Keratinocyte (primary cell): Measurements from ENCODE around the gene THOC5. TPM values are rescaled to one million over a fixed set of nuclear protein-coding genes. Genes with fewer than 3 reads are reported as not detected.

ENCODE experiments used
- DNase-seq: peaks from one replicate; pipeline ENCODE4 v3.0.0-alpha.2; 2011; ENCODE audit warnings: low read depth, missing footprints, low spot score
- FAIRE-seq: peaks from 2 replicates; lab custom pipeline; 2011; peaks lifted over from hg19 to GRCh38; lab: Jason Lieb, UNC
- H2AFZ ChIP-seq: 2 replicates; pipeline ENCODE4 v1.6.0; 2012; ENCODE audit warnings: low read length, control low read depth, inconsistent platforms; ENCODE audit not compliant: control insufficient read depth
- H3K27ac ChIP-seq: 2 replicates; pipeline ENCODE4 v1.5.1; 2011; ENCODE audit warnings: low read length; ENCODE audit not compliant: control insufficient read depth, insufficient read depth
- H3K27me3 ChIP-seq: 3 replicates; pipeline ENCODE4 v1.6.0; 2011; ENCODE audit warnings: low read length; ENCODE audit not compliant: control insufficient read depth, insufficient read depth; ENCODE audit errors: extremely low read depth
- H3K36me3 ChIP-seq, 2 experiments: 2 replicates in 1 of 2; 3 replicates in 1 of 2; pipeline ENCODE4 v1.5.1; 2011; ENCODE audit warnings: low read length in 2 of 2, mild to moderate bottlenecking in 1 of 2; ENCODE audit not compliant: control insufficient read depth in 2 of 2, insufficient read depth in 2 of 2; ENCODE audit errors: extremely low read depth in 1 of 2
- H3K4me1 ChIP-seq: 3 replicates; pipeline ENCODE4 v1.5.1; 2011; ENCODE audit warnings: low read length; ENCODE audit not compliant: control insufficient read depth, insufficient read depth; ENCODE audit errors: extremely low read depth
- H3K4me2 ChIP-seq: 3 replicates; pipeline ENCODE4 v1.6.0; 2011; ENCODE audit warnings: low read depth, low read length; ENCODE audit not compliant: control insufficient read depth, insufficient read depth; ENCODE audit errors: extremely low read depth
- H3K4me3 ChIP-seq, 3 experiments: fragments of 200-600 bp in 1 of 3; sonication (generic) in 1 of 3; 2 replicates in 2 of 3; 3 replicates in 1 of 3; pipeline ENCODE4 v1.5.1; 2011 to 2016; ENCODE audit warnings: low read length in 3 of 3, mild to moderate bottlenecking in 3 of 3, control low read depth in 2 of 3, inconsistent platforms in 1 of 3, low read depth in 1 of 3, mixed read lengths in 1 of 3, mixed run types in 1 of 3, moderate library complexity in 1 of 3; ENCODE audit not compliant: control insufficient read depth in 2 of 3, insufficient read depth in 2 of 3; ENCODE audit errors: extremely low read depth in 1 of 3
- H3K79me2 ChIP-seq: 2 replicates; pipeline ENCODE4 v1.6.0; 2012; ENCODE audit warnings: low read length; ENCODE audit not compliant: control insufficient read depth, insufficient read depth
- H3K9ac ChIP-seq: 3 replicates; pipeline ENCODE4 v1.6.0; 2011; ENCODE audit warnings: low read length; ENCODE audit not compliant: control insufficient read depth, insufficient read depth; ENCODE audit errors: extremely low read depth
- H3K9me1 ChIP-seq: 3 replicates; pipeline ENCODE4 v1.6.0; 2011; ENCODE audit warnings: low read length; ENCODE audit not compliant: control insufficient read depth, insufficient read depth; ENCODE audit errors: extremely low read depth
- H3K9me3 ChIP-seq: 2 replicates; pipeline ENCODE4 v1.5.1; 2012; ENCODE audit warnings: low read depth, low read length; ENCODE audit not compliant: control insufficient read depth
- H4K20me1 ChIP-seq: 3 replicates; pipeline ENCODE4 v1.6.0; 2011; ENCODE audit warnings: low read length; ENCODE audit not compliant: control insufficient read depth, insufficient read depth; ENCODE audit errors: extremely low read depth
- EZH2 ChIP-seq: IDR thresholded peaks from one replicate; pipeline ENCODE4 v1.6.1; 2012; ENCODE audit warnings: inconsistent platforms, mild to moderate bottlenecking, low read length, moderate library complexity
- dilution Hi-C: fragments of 300-500 bp; cut with MboI; formaldehyde crosslinking; loops from one replicate; pipeline ENCODE4 v1.7.0; 2020; ENCODE audit warnings: low sequenced_read_pairs; ENCODE audit not compliant: extremely low pct_ligation_motif_present
- polyA plus RNA-seq, 5 experiments: library from polyadenylated mRNA; depleted of rRNA in 3 of 5; stranded (reverse) in 3 of 5; stranded (forward) in 1 of 5; unstranded in 1 of 5; fragments of >200 nt; gene quantifications; 1 replicate in 1 of 5; 2 replicates in 3 of 5; 3 replicates in 1 of 5; pipeline versions ENCODE4 v1.2.1 to v1.2.3, GENCODE V29; 2011 to 2012; ENCODE audit warnings: missing spikeins in 2 of 5, low read depth in 1 of 5, low replicate concordance in 1 of 5
- TF ChIP-seq, protein P1 (sequence below), 3 experiments: IDR thresholded peaks in 1 of 3; conservative IDR thresholded peaks in 1 of 3; optimal IDR thresholded peaks in 1 of 3; 2 replicates in 2 of 3; 3 replicates in 1 of 3; pipeline versions ENCODE3 to v1.5.1; 2011; ENCODE audit warnings: low read length in 3 of 3, mild to moderate bottlenecking in 3 of 3, moderate library complexity in 2 of 3, control low read depth in 1 of 3, inconsistent platforms in 1 of 3; ENCODE audit not compliant: insufficient read depth in 2 of 3; ENCODE audit errors: extremely low read depth in 1 of 3

THOC5 gene
- polyA plus RNA-seq, 1 donor (not counting 4 experiments of a cell fraction or from before 2014, with no cell fraction given): 35.4 TPM

GRCh38 chr22:29482726-29483125 is 70.8 kb downstream of the THOC5 start:
- no peak for FAIRE-seq
- TF ChIP-seq, protein P1, sequence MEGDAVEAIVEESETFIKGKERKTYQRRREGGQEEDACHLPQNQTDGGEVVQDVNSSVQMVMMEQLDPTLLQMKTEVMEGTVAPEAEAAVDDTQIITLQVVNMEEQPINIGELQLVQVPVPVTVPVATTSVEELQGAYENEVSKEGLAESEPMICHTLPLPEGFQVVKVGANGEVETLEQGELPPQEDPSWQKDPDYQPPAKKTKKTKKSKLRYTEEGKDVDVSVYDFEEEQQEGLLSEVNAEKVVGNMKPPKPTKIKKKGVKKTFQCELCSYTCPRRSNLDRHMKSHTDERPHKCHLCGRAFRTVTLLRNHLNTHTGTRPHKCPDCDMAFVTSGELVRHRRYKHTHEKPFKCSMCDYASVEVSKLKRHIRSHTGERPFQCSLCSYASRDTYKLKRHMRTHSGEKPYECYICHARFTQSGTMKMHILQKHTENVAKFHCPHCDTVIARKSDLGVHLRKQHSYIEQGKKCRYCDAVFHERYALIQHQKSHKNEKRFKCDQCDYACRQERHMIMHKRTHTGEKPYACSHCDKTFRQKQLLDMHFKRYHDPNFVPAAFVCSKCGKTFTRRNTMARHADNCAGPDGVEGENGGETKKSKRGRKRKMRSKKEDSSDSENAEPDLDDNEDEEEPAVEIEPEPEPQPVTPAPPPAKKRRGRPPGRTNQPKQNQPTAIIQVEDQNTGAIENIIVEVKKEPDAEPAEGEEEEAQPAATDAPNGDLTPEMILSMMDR (optimal IDR thresholded peaks at IDR 0.05 in 1 of 3, IDR thresholded peaks at IDR 0.05 in 1 of 3, conservative IDR thresholded peaks at IDR 0.05 in 1 of 3; ENCODE audit: extremely low read depth in 1 of 3, insufficient read depth in 2 of 3, low read length in 3 of 3): no peak
- TF ChIP-seq EZH2: no peak
- Histone ChIP-seq H3K9ac (no peak overlapping the region), H4K20me1 (peaks cover 4% of the 10 kb centered on the region), H3K4me1 (no peaks in the 10 kb centered on the region), H3K36me3 (no peaks in the 10 kb centered on the region), H2AFZ (no peak overlapping the region), H3K27ac (no peak overlapping the region), H3K79me2 (no peaks in the 10 kb centered on the region), H3K27me3 (peaks cover 50% of the 10 kb centered on the region), H3K9me3 (no peaks in the 10 kb centered on the region), H3K4me3 (no peak overlapping the region), H3K4me2 (no peak overlapping the region), H3K9me1 (no peaks in the 10 kb centered on the region)
- no peak for DNase-seq
- dilution Hi-C loops: no loop called here

DNA sequence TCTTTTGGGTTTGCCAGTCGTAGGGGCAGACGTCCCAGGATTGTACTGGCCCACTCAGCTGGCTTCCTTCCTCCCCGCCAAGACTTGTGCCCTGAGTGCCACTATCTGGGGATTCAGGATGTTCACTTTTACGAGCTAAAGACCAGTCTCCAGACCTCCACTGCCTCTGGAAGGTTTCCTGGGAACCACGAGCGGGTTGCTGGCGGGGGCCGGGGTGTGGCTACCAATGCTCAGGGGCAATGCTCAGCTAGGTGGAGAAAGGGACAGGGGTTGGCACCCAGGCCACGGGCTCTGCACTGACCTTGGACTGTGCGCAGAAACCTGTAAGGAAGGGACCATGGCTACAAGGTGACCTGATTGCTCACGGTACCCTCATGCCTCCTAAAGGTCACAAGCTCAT is 71.3 kb downstream of the THOC5 start:
- no peak overlapping the region for H3K9ac ChIP-seq
- no peaks in the 10 kb centered on the region for H3K4me1 ChIP-seq
- no peaks in the 10 kb centered on the region for H3K9me3 ChIP-seq
- H3K9me1 ChIP-seq: no peaks in the 10 kb centered on the region
- dilution Hi-C loops: no loop called here
- DNase-seq (no peak), FAIRE-seq (no peak)
- TF ChIP-seq EZH2: no peak
- TF ChIP-seq, protein P1 (optimal IDR thresholded peaks at IDR 0.05 in 1 of 3, IDR thresholded peaks at IDR 0.05 in 1 of 3, conservative IDR thresholded peaks at IDR 0.05 in 1 of 3; ENCODE audit: extremely low read depth in 1 of 3, insufficient read depth in 2 of 3, low read length in 3 of 3): no peak
- no peaks in the 10 kb centered on the region for H3K36me3 ChIP-seq
- H2AFZ ChIP-seq: no peak overlapping the region
- H3K79me2 ChIP-seq: no peaks in the 10 kb centered on the region
- peaks cover 4% of the 10 kb centered on the region for H4K20me1 ChIP-seq
- no peak overlapping the region for H3K4me3 ChIP-seq
- no peak overlapping the region for H3K4me2 ChIP-seq
- H3K27me3 ChIP-seq: peaks cover 55% of the 10 kb centered on the region
- no peak overlapping the region for H3K27ac ChIP-seq
